Measurements from ENCODE around the gene EIF4ENIF1.
"Not testable (repeated sequence)": the region's sequence is repeated elsewhere in the genome, so short reads cannot be mapped to it uniquely, and the experiment has no call there.

The EIF4ENIF1 gene

DNA sequence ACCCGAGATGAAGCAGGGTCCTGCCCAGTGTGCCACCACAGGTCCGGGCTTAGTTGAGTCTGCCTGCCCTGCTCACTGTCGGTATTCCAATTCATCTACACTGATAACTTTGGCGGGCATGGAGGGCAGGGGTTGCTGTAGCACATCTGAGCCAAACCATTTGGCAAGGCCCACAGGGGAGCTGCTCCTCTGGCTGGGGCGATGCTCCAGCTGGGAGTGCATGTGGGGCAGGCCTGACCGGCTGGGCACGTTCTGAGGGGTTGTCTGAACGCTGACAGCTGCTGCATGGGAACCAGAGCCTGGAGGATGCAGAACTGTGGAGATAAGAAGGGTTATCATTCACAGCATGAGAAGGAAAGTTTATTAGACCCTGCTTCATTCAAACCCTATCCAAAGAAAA, 49.8 kb downstream of the EIF4ENIF1 start:
- Mint-ChIP-seq H3K4me3 (no peak overlapping the region), H3K9me3 (no peaks in the 10 kb centered on the region), H3K27ac (peak overlapping the region; percentile 60), H3K4me1 (no peaks in the 10 kb centered on the region), H3K36me3 (peaks cover 100% of the 10 kb centered on the region)
- DNase-seq (ENCODE audit: low spot score in 2 of 2), result no peak
- ATAC-seq, result no peak

DNA sequence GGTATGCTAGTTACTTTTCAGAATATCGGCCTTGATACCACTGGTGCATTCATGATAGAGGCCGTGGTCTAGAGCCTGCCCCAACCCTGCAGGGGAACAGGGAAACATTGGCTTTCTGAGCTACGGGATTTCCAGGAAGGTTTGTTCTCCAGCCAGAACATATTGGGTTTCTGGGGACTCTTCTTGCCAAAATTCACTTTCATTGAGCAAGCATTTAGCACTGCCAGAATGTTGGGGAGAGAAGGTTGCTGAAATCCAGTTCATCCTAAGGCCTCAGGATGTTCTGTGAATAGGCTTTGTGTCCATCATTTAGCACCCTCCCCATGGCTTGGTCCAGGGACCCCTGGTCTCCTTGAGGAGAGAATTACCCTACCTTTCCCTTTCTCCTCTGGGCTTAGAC, 53.5 kb downstream of the EIF4ENIF1 start:
- ATAC-seq, result no peak
- Mint-ChIP-seq H3K4me3 (no peak overlapping the region), H3K27ac (no peak overlapping the region), H3K4me1 (no peaks in the 10 kb centered on the region), H3K36me3 (peaks cover 100% of the 10 kb centered on the region), H3K9me3 (no peaks in the 10 kb centered on the region)
- no peak for DNase-seq (ENCODE audit: low spot score in 2 of 2)

DNA sequence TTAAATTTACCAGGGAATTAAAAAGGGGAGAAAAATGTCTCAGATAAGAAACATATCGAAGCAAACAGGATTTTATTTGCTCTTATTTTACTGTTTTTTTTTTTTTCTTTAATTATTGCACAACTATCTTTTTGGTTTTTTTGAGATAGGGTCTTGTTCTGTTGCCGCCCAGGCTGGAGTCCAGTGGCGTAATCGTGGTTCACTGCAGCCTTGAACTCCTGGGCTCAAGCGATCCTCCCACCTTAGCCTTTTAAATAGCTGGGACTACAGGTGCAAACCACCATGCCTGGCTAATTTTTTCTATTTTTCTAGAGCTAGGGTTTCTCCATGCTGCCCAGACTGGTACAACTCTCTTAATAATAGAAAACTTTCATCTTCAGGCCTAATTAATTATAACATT, 57.7 kb downstream of the EIF4ENIF1 start:
- no peak overlapping the region for H3K4me3 Mint-ChIP-seq
- no peak for ATAC-seq
- no peaks in the 10 kb centered on the region for H3K4me1 Mint-ChIP-seq
- H3K9me3 Mint-ChIP-seq, result no peaks in the 10 kb centered on the region
- peaks cover 100% of the 10 kb centered on the region for H3K36me3 Mint-ChIP-seq
- DNase-seq (ENCODE audit: low spot score in 2 of 2), result no peak
- no peak overlapping the region for H3K27ac Mint-ChIP-seq

DNA sequence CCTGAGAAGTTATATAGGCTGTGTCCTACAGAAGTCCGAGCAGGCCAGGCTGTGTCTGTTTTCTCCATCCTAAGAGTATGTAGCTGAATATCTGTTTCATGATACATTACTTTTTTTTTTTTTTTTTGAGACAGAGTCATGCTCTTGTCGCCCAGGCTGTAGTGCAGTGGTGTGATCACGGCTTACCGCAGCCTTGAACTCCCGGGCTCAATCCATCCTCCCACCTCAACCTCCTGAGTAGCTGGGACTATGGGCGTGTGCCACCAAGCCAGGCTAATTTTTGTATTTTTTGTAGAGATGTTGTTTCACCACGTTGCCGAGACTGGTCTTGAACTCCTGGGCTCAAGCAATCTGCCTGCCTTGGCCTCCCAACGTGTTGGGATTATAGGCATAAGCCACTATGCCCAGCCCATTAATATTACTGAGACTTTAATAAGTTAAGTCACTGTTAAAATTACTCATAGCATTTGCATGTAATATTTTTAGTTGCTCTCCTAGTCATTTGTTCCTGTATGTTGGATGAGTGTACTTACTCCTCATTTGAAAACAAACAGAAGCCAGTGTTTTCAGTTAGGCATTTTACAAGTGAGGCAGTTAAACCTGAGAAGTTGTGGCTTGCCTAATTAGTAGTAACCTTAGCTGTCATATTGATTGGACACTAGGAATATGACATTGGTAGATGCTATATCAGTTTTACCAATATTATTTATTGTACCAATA, 64.2 kb downstream of the EIF4ENIF1 start:
- DNase-seq (ENCODE audit: low spot score in 2 of 2), result no peak
- Mint-ChIP-seq H3K9me3 (no peaks in the 10 kb centered on the region), H3K4me3 (no peak overlapping the region), H3K4me1 (no peaks in the 10 kb centered on the region), H3K27ac (peak overlapping the region; percentile 45), H3K36me3 (peaks cover 100% of the 10 kb centered on the region)
- peak; percentile 62 for ATAC-seq

DNA sequence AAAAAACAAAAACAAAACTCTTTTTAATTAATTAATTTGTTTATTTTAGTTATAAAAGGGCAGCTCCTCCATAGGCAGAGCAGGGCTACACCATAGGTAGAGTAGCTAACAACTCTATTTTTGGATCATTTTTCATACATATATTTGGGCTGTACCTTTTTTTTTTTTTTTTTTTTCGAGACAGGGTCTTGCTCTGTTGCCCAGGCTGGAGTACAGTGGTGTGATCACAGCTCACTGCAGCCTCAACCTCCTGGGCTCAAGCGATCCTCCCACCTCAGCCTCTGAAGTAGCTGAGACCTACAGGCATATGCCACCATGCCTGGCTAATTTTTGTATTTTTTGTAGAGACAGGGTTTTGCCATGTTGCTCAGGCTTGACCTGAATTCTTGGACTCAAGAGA, 87.3 kb downstream of the EIF4ENIF1 start:
- H3K4me3 Mint-ChIP-seq; H3K9me3 Mint-ChIP-seq; ATAC-seq; H3K27ac Mint-ChIP-seq; DNase-seq (ENCODE audit: low spot score in 2 of 2); H3K4me1 Mint-ChIP-seq: not testable (repeated sequence)
- H3K36me3 Mint-ChIP-seq, result peaks cover 80% of the 10 kb centered on the region

DNA sequence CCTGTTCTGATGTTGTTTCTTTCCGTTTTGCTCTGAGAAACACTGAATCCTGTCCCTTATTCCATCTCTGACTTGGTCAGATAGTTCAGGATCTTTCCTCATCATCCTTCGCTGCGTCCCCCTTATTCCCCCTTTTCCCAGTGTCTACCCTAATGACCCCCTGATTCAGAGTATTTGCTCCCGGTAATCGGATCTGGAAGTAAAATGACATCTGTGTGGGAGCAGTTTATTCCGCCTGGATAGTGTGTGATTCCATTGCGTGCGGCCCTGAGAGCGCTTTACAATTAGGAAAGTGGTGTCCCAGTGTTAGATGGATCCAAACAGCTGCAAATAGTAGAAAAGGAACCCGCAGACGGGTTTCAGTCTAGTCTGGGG, 89.6 kb downstream of the EIF4ENIF1 start:
- Mint-ChIP-seq H3K27ac (peak overlapping the region; percentile 99), H3K36me3 (peaks cover 57% of the 10 kb centered on the region), H3K4me3 (peak overlapping the region; percentile 92), H3K4me1 (no peaks in the 10 kb centered on the region), H3K9me3 (no peaks in the 10 kb centered on the region)
- DNase-seq (ENCODE audit: low spot score in 2 of 2), result peak in 1 of 2 donors; percentile 2
- no peak for ATAC-seq

DNA sequence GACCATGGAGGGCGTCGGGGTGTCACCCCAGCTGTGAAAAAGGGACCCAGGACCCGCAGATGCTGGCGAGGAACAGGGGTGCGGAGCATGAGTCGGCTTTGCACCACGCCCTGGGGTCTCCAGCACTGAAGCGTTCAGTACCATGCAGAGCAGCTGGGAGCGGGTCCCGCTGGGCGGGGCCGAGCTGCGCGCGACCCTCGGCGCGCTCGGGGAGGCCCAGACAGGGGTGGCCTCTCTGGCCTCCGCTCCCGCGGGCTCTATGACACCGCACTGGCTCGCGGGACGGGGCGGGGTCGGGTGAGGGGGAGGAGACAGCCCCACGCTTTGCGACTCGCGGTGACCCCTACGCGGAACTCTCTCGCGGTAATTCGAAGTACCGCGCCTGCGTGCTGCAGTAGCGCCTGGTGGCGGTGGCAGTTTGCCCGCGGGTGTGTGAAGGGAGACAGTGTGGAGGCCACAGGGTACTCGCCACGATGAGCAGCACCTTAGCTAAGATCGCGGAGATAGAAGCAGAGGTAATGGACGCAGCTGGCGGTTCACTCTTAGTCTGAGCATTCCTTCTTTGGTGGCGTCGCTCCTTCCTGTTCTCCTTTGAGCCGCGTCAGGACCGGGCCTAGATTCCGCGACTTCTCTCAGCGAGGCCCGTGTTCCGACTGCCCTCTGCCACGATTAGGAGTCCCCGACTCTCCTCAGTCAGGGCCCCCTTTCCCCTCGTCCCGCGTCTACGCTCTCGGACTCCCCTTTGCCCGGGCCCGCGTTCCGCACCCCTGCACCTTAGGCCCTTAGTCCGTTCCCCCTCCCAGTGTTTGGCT, 90.2 kb downstream of the EIF4ENIF1 start, which contains the start of gene DRG1:
Gene DRG1 (plus strand): TSS at position 394 of the 812 bp plus-strand sequence. CDS start 80 bp downstream, at position 474.
- DNase-seq (ENCODE audit: low spot score in 2 of 2), result peak; percentile 90 to 98
- H3K9me3 Mint-ChIP-seq, result no peaks in the 10 kb centered on the region
- peak within 1 kb of the TSS; percentile 99 for H3K27ac Mint-ChIP-seq
- ATAC-seq, result peak; percentile 99
- peak within 1 kb of the TSS; percentile 92 for H3K4me3 Mint-ChIP-seq
- H3K4me1 Mint-ChIP-seq, result no peaks in the 10 kb centered on the region
- H3K36me3 Mint-ChIP-seq, result peaks cover 51% of the 10 kb centered on the region

DNA sequence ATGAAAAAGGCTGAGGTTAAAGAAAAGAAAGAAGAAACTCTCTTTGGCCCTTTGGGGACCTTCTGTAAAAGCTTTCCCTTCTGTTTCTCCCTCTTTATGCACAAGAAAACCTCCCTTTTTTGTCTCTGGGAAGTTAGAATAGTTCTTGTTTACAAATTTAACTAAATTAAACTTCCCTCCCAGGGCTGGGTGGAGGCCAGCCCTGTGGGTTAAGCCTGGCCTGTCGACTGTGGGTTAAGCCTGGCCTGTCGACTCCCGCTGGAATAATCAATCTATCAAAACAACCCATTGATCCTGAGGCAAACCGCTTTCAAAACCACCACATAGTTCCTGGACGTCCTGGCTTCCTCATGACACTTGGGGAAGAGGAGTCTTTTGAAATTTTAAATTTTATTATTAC, 91.4 kb downstream of the EIF4ENIF1 start:
- ATAC-seq (no peak), DNase-seq (ENCODE audit: low spot score in 2 of 2) (no peak)
- Mint-ChIP-seq H3K4me1 (no peaks in the 10 kb centered on the region), H3K36me3 (peaks cover 39% of the 10 kb centered on the region), H3K27ac (no peak overlapping the region), H3K9me3 (no peaks in the 10 kb centered on the region), H3K4me3 (no peak overlapping the region)

DNA sequence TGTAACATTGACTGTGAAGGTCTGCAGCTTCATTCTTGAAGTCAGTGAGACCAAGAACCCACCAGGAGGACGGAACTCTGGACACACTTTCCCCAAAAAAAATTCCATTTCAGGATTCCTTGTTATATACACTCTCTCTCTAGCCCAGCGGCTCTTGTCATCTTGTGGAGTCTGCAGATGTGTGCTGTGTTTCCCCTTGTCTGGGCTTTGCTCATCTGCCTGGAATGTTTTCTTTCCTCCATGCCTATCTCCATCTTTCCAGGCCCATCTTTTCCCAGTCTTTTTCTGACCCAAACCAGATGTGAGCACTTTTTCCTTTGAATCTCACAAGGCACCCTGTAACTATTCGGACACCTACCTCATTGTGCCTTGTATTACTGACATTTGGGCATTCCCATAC, 95.3 kb downstream of the EIF4ENIF1 start:
- H3K4me3 Mint-ChIP-seq, result no peak overlapping the region
- no peaks in the 10 kb centered on the region for H3K9me3 Mint-ChIP-seq
- no peak overlapping the region for H3K27ac Mint-ChIP-seq
- DNase-seq (ENCODE audit: low spot score in 2 of 2) (no peak), ATAC-seq (no peak)
- no peaks in the 10 kb centered on the region for H3K36me3 Mint-ChIP-seq
- H3K4me1 Mint-ChIP-seq, result no peaks in the 10 kb centered on the region

DNA sequence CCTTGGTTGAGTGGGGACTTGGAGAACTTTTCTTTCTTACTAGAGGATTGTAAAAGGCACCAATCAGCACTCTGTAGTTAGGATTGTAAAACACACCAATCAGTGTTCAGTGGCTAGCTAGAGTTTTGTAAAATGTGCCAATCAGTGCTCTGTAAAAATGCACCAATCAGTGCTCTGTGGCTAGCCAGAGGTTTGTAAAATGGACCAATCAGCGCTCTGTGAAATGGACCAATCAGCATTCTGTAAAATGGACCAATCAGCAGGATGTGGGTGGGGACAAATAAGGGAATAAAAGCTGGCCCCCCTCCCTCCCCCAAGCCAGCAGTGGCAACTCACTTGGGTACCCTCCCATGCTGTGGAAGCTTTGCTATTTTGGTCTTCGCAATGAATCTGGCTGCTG, 95.7 kb downstream of the EIF4ENIF1 start:
- ATAC-seq, result no peak
- Mint-ChIP-seq H3K27ac (no peak overlapping the region), H3K9me3 (no peaks in the 10 kb centered on the region), H3K4me1 (no peaks in the 10 kb centered on the region), H3K36me3 (no peaks in the 10 kb centered on the region), H3K4me3 (no peak overlapping the region)
- DNase-seq (ENCODE audit: low spot score in 2 of 2), result no peak
